ENCODE results near the gene TP53BP2. TPM values are rescaled to one million over a fixed set of nuclear protein-coding genes. Genes with fewer than 3 reads are reported as not detected.

The TP53BP2 gene
- total and polyA plus RNA-seq, 2 donors (not counting 3 experiments of a cell fraction or from before 2014, with no cell fraction given): 21.9 to 51.9 TPM

DNA sequence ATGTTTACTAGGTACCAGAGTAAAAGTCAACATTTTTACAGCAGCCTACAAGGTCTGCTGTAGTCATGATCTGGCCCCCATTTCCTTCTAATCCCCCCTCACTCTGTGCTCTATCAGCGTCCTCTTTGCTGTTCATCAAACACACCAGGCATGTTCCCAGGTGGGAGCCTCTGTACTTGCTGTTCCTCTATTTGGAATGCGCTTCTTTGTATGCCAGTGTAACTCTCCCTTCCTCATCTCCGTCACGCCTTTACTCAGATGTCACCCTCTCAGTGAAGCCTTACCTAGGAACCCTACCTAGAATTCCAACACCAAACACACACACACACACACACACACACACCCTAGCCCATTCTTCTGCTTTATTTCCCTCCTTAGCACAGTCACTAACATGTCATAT is 21.0 kb downstream of the TP53BP2 start:
- no peak for FAIRE-seq
- BruUV-seq (replicated peaks): no TSS peak
- Histone ChIP-seq H4K20me1 (replicated peaks; ENCODE audit: control insufficient read depth, extremely low read depth, insufficient read depth, low read length) (peaks cover 8% of the 10 kb centered on the region), H3K79me2 (ENCODE audit: control insufficient read depth, insufficient read depth, low read length) (peaks cover 88% of the 10 kb centered on the region), H3K4me1 (ENCODE audit: control insufficient read depth, extremely low read depth, insufficient read depth, low read length) (peaks cover 15% of the 10 kb centered on the region), H3K4me2 (ENCODE audit: insufficient read depth, low read length) (no peak overlapping the region), H3K9ac (replicated peaks; ENCODE audit: extremely low read depth, insufficient read depth, low read length) (no peak overlapping the region), H3K9me1 (replicated peaks; ENCODE audit: control insufficient read depth, extremely low read depth, insufficient read depth, low read length) (no peaks in the 10 kb centered on the region), H2AFZ (ENCODE audit: low read depth, low read length) (no peak overlapping the region), H3K27me3 (ENCODE audit: control insufficient read depth in 2 of 2, insufficient read depth in 2 of 2, low read length in 2 of 2) (no peaks in the 10 kb centered on the region), H3K36me3 (ENCODE audit: control insufficient read depth in 2 of 2, extremely low read depth in 1 of 2, insufficient read depth in 2 of 2, low read length in 2 of 2) (peaks cover 0 to 2% of the 10 kb centered on the region in 2 experiments), H3K9me3 (replicated peaks; ENCODE audit: control insufficient read depth, insufficient read depth, low read length) (no peaks in the 10 kb centered on the region), H3K4me3 (replicated peaks in 1 of 3; ENCODE audit: insufficient read depth in 1 of 3, low read depth in 1 of 3, low read length in 3 of 3) (no peak overlapping the region), H3K27ac (ENCODE audit: insufficient read depth, low read depth, low read length) (no peak overlapping the region)
- ChIA-PET CTCF (interaction anchor here (1.0 to 1.6 kb wide), 7 partner anchors 12 to 22 kb away, joined by 3 to 6 read pairs (median 3); no protein-coding TSS in a partner anchor), POLR2A (no interaction called here)
- no peak for TF ChIP-seq POLR2AphosphoS5 (IDR thresholded peaks at IDR 0.05; ENCODE audit: insufficient read depth, low read depth, low read length)
- no peak for TF ChIP-seq EZH2 (IDR thresholded peaks at IDR 0.05; ENCODE audit: borderline replicate concordance, low read depth, low read length, severe bottlenecking)
- TF ChIP-seq GATA2 (IDR thresholded peaks at IDR 0.05; ENCODE audit: insufficient read depth, insufficient read length, low read depth, low read length): no peak
- no peak for TF ChIP-seq POLR2A (IDR thresholded peaks at IDR 0.05; ENCODE audit: low read depth, low read length)
- no peak for TF ChIP-seq MAX (IDR thresholded peaks at IDR 0.05; ENCODE audit: insufficient read depth, insufficient read length)
- dilution Hi-C loops (cut with MboI; ENCODE audit: extremely low pct_ligation_motif_present, low sequenced_read_pairs): no loop called here
- intact Hi-C loops (cut with micrococcal nuclease): no loop called here
- DNase-seq (ENCODE audit: low read depth, low spot score): no peak

GRCh38 chr1:223824287-223824686 is 21.5 kb downstream of the TP53BP2 start:
- Histone ChIP-seq H3K9ac (replicated peaks; ENCODE audit: extremely low read depth, insufficient read depth, low read length) (no peak overlapping the region), H3K4me2 (ENCODE audit: insufficient read depth, low read length) (no peak overlapping the region), H3K9me3 (replicated peaks; ENCODE audit: control insufficient read depth, insufficient read depth, low read length) (no peaks in the 10 kb centered on the region), H2AFZ (ENCODE audit: low read depth, low read length) (no peak overlapping the region), H3K27me3 (ENCODE audit: control insufficient read depth in 2 of 2, insufficient read depth in 2 of 2, low read length in 2 of 2) (no peaks in the 10 kb centered on the region), H4K20me1 (replicated peaks; ENCODE audit: control insufficient read depth, extremely low read depth, insufficient read depth, low read length) (peaks cover 8% of the 10 kb centered on the region), H3K4me3 (replicated peaks in 1 of 3; ENCODE audit: insufficient read depth in 1 of 3, low read depth in 1 of 3, low read length in 3 of 3) (no peak overlapping the region), H3K79me2 (ENCODE audit: control insufficient read depth, insufficient read depth, low read length) (peaks cover 84% of the 10 kb centered on the region), H3K9me1 (replicated peaks; ENCODE audit: control insufficient read depth, extremely low read depth, insufficient read depth, low read length) (no peaks in the 10 kb centered on the region), H3K27ac (ENCODE audit: insufficient read depth, low read depth, low read length) (no peak overlapping the region), H3K4me1 (ENCODE audit: control insufficient read depth, extremely low read depth, insufficient read depth, low read length) (peaks cover 15% of the 10 kb centered on the region), H3K36me3 (ENCODE audit: control insufficient read depth in 2 of 2, extremely low read depth in 1 of 2, insufficient read depth in 2 of 2, low read length in 2 of 2) (peaks cover 0 to 2% of the 10 kb centered on the region in 2 experiments)
- dilution Hi-C loops (cut with MboI; ENCODE audit: extremely low pct_ligation_motif_present, low sequenced_read_pairs) (no loop called here), intact Hi-C loops (cut with micrococcal nuclease) (no loop called here)
- DNase-seq (ENCODE audit: low read depth, low spot score) (no peak), FAIRE-seq (no peak)
- ChIA-PET POLR2A (no interaction called here), CTCF (interaction anchor here (1.0 to 1.6 kb wide), 5 partner anchors 12 to 22 kb away, joined by 3 to 6 read pairs (median 4); no protein-coding TSS in a partner anchor)
- BruUV-seq (replicated peaks): no TSS peak
- no peak for TF ChIP-seq EZH2 (IDR thresholded peaks at IDR 0.05; ENCODE audit: borderline replicate concordance, low read depth, low read length, severe bottlenecking)
